Left lung (tissue), 10 donors: Measurements from ENCODE around the gene ZFP36L1. TPM values are rescaled to one million over a fixed set of nuclear protein-coding genes. Genes with fewer than 3 reads are reported as not detected.
A peak's percentile ranks its signal among the peaks of the same experiment; 100 is the strongest.

Experiments used
- ATAC-seq: fragments of 200-7000 bp; cut with Tn5 transposase; one replicate; pipeline ENCODE4 v1.9.1; 2020; ENCODE audit warnings: moderate library complexity
- DNase-seq, 4 donors: peaks; one replicate each; pipeline ENCODE4 v3.0.0-alpha.2; 2013 to 2020
- H3K27ac ChIP-seq, 2 donors: fragments of 200-600 bp; sonication (generic) in 1 of 2; one replicate each; pipeline versions ENCODE4 v1.5.0 to v1.8.0; 2020 to 2021
- H3K27me3 ChIP-seq, 2 donors: fragments of 200-600 bp; sonication (generic) in 1 of 2; one replicate each; pipeline versions ENCODE4 v1.5.0 to v1.8.0; 2020 to 2021
- H3K36me3 ChIP-seq, 2 donors: fragments of 200-600 bp; sonication (generic) in 1 of 2; one replicate each; pipeline versions ENCODE4 v1.5.0 to v1.8.0; 2020 to 2021
- H3K4me1 ChIP-seq, 2 donors: fragments of 200-600 bp; one replicate each; pipeline ENCODE4 v1.8.0; 2021
- H3K4me3 ChIP-seq, 2 donors: fragments of 200-600 bp; sonication (generic) in 1 of 2; one replicate each; pipeline versions ENCODE4 v1.5.0 to v1.8.0; 2020 to 2021; ENCODE audit warnings: mild to moderate bottlenecking in 1 of 2
- H3K9me3 ChIP-seq, 2 donors: fragments of 200-600 bp; sonication (generic) in 1 of 2; one replicate each; pipeline versions ENCODE4 v1.5.0 to v1.8.0; 2020 to 2021
- intact Hi-C, 2 donors: fragments of 100-400 bp; cut with DNase I; formaldehyde crosslinking; loops; one replicate each; pipeline versions ENCODE4 v1.11.2 to v1.14.2; 2022
- polyA plus RNA-seq, 6 donors: library from polyadenylated mRNA; unstranded; fragments of 120-200 nt; gene quantifications; one replicate each; pipeline ENCODE4 v1.2.1, GENCODE V29; 2013; ENCODE audit not compliant: insufficient read length in 6 of 6
- total RNA-seq, 2 donors: library from RNA; stranded (reverse); fragmentation: NEBNext Ultra II Directional; extraction: Animal tissue kit (Norgen Biotek cat#: 25700); gene quantifications; one replicate each; pipeline ENCODE4 v1.2.1, GENCODE V29; 2021
- TF ChIP-seq, protein P1 (sequence below), 2 donors: fragments of 200-600 bp; sonication (generic) in 1 of 2; IDR thresholded peaks; one replicate each; pipeline versions ENCODE4 v1.5.0 to v1.8.0; 2021; ENCODE audit warnings: antibody characterized with exemption in 2 of 2
- donor health status: DM: no; HTN: yes; CAD: no.
- donor health status: DM: no; HTN: no; CAD: no.

Gene ZFP36L1
- total and polyA plus RNA-seq, 8 donors: 292 to 603 (median 469) TPM

DNA sequence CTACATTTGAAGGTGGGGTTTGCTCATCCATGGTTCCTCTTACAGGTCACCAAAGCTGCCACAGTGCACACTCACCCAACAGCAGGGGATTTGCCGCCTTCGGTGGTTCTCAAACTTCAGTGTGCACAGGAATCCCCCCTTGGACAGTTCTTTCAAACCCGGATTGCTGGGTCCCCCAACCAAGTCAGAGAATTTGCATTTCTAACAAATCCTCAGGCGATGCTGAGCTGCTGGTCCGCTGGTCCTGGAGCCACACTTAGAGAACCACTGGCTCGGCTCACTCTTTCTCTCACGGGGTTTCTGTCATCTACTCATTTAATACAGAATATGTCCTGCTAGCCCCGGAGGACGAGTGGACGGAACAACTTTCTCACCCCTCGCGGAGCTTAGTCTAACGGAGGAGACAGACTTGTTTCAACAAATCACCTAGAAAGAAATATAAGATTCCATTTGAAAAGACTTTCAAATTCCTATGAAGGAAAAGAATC lies 24.1 kb upstream of the ZFP36L1 start:
- Histone ChIP-seq H3K27ac (peak overlapping the region; percentile 99 to 100), H3K9me3 (no peaks in the 10 kb centered on the region), H3K27me3 (no peaks in the 10 kb centered on the region), H3K4me3 (peak overlapping the region in 1 of 2 donors; percentile 47), H3K36me3 (no peaks in the 10 kb centered on the region), H3K4me1 (peaks cover 35 to 47% of the 10 kb centered on the region in 2 donors)
- intact Hi-C loops: loop anchor here in 1 of 2 donors (5.0 to 10.0 kb wide), 2 partner anchors 572 to 875 kb away; no protein-coding TSS in a partner anchor
- DNase-seq: no peak
- ATAC-seq: no peak
- TF ChIP-seq, protein P1, sequence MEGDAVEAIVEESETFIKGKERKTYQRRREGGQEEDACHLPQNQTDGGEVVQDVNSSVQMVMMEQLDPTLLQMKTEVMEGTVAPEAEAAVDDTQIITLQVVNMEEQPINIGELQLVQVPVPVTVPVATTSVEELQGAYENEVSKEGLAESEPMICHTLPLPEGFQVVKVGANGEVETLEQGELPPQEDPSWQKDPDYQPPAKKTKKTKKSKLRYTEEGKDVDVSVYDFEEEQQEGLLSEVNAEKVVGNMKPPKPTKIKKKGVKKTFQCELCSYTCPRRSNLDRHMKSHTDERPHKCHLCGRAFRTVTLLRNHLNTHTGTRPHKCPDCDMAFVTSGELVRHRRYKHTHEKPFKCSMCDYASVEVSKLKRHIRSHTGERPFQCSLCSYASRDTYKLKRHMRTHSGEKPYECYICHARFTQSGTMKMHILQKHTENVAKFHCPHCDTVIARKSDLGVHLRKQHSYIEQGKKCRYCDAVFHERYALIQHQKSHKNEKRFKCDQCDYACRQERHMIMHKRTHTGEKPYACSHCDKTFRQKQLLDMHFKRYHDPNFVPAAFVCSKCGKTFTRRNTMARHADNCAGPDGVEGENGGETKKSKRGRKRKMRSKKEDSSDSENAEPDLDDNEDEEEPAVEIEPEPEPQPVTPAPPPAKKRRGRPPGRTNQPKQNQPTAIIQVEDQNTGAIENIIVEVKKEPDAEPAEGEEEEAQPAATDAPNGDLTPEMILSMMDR (IDR thresholded peaks at IDR 0.05): no peak

DNA sequence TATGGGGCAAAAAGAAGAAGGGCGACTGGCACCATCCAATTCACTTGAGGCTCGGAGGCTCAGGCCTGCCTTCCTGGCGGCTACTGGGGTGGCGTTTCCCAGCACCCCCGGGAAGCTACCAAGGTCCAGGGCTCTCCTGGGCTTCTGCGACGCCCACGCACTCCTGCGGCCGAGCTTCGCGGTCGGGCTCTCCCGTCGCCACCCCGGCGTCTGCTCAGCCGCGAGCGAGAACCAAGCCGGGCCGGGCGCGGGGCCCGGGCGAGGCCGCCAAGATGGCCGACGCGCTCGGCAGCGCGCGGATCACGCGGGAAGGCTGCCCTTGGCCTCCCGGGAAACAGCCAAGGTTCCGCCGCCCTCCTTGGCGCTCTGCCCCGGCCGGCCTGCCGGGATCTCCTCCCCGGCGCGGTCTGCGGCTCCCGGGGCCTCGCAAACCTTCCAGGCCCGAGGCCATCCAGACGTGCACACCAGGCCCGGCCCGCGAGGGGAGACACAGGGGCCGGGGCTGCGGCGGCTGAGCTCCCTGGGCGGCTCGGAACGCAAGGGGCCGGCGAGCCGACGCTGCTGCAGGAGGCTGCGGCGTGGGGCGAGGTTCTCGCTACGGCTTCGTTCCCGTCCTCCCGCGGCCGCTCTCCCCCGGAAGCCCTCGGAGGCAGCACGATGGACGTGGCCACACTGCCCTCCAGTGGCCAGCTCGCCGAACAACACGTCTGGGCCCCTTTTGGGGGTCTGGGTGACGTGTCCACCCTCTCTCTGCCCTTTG lies 23.5 kb upstream of the ZFP36L1 start:
- H3K4me3 ChIP-seq: peak overlapping the region; percentile 43 to 47
- peaks cover 35 to 47% of the 10 kb centered on the region in 2 donors for H3K4me1 ChIP-seq
- intact Hi-C loops: loop anchor here in 1 of 2 donors (5.0 to 10.0 kb wide), 2 partner anchors 572 to 874 kb away; no protein-coding TSS in a partner anchor
- ATAC-seq: peak; percentile 92
- H3K27me3 ChIP-seq: no peaks in the 10 kb centered on the region
- TF ChIP-seq, protein P1 (IDR thresholded peaks at IDR 0.05): peak; percentile 97 to 98
- peak; percentile 92 to 99 (median 94) for DNase-seq
- H3K27ac ChIP-seq: peak overlapping the region; percentile 99 to 100
- no peaks in the 10 kb centered on the region for H3K9me3 ChIP-seq
- no peaks in the 10 kb centered on the region for H3K36me3 ChIP-seq

DNA sequence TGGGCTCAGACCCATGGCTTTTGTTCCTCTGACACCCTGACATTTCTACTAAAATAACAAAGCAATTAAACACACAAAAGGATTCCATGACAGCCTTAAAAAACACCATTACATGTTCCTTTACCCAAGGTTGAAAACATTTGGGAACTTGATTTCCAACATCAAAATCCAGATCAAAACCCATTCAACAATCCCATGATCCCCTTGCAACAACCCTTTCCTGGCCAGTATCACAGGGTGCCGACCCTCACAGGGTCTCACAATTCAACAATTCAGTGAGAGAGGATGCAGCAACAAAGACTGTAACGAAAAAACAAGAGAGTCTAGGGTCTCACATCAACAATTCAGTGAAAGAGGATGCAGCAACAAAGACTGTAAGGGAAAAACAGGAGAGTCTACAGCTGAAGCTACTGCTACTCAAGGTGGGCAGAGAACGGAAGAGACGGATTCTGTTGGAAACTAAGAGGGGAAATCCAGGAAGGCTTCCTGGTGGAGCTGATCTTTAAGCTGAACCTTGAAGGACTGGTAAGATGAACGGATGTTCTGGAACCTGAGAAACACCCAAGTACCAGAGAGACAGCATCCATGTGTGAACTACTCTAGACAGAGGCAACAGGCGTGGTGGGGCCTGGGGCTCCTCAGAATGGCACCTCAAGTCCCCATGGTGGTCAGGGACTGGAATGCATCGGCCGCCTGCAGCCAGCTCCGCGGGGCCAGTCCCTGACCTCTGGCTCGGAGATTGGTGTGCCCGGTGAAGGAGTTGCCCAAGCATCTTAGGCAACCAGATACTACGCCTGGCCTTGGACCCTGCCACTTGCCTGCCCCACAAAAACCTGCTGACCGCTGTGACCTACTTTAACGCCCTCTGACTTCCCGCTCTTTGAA lies 22.7 kb upstream of the ZFP36L1 start:
- H3K27me3 ChIP-seq: no peaks in the 10 kb centered on the region
- peak overlapping the region in 1 of 2 donors; percentile 47 for H3K4me3 ChIP-seq
- TF ChIP-seq, protein P1 (IDR thresholded peaks at IDR 0.05): no peak
- no peaks in the 10 kb centered on the region for H3K36me3 ChIP-seq
- peak overlapping the region; percentile 99 to 100 for H3K27ac ChIP-seq
- H3K4me1 ChIP-seq: peaks cover 35 to 47% of the 10 kb centered on the region in 2 donors
- ATAC-seq (no peak), DNase-seq (peak in 1 of 4 donors; percentile 75)
- H3K9me3 ChIP-seq: no peaks in the 10 kb centered on the region
- intact Hi-C loops: loop anchor here in 1 of 2 donors (5.0 to 10.0 kb wide), 2 partner anchors 571 to 873 kb away; no protein-coding TSS in a partner anchor

DNA sequence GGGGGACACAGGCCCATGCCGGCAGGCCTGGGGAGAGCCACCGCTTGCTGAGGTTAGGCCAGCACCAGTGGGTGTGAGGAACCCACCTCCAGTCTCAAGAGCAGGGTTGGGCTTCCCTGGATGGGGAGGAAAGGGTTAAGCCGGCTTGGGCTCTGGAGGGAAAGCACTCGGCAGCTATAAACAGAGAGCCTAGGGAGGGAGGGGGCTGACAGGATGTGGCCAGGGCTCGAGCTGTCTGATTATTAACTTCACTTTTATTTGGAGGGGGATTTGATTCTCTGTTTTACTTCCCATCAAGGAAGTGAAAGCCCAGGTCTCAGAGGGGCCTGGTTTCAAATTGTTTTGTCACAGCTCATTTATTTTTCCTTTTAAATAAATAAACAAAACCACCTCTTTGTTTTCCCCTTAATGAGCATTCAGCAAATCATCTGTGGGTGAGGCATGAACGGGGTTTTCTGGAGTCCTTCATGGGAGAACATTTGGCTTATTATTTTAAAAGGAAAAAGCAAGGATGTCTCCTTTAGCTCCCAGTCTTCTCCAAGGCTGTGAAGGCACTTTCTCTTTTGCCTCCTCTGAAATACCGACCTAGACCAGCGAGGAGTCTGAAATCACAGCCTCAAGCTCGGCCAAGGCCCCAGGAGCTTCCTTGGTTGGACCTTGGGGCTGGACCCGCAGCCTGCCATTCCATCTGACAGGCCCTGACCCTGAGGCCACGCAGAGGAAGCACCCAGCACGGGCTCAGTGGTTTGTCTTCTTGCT lies 21.9 kb upstream of the ZFP36L1 start:
- Histone ChIP-seq H3K36me3 (no peaks in the 10 kb centered on the region), H3K9me3 (no peaks in the 10 kb centered on the region), H3K4me3 (peak overlapping the region in 1 of 2 donors; percentile 47)

More for the DNA sequence above, 21.9 kb upstream of the ZFP36L1 start:
- H3K27me3 ChIP-seq: no peaks in the 10 kb centered on the region
- peak overlapping the region; percentile 99 to 100 for H3K27ac ChIP-seq
- H3K4me1 ChIP-seq: peaks cover 33 to 53% of the 10 kb centered on the region in 2 donors
- intact Hi-C loops: loop anchor here in 1 of 2 donors (5.0 to 10.0 kb wide), 2 partner anchors 570 to 872 kb away; no protein-coding TSS in a partner anchor
- DNase-seq (peak in 2 of 4 donors; percentile 62 to 89), ATAC-seq (peak; percentile 2)
- TF ChIP-seq, protein P1 (IDR thresholded peaks at IDR 0.05): no peak
